ENCODE results near the gene SERPINB6.
A peak's percentile ranks its signal among the peaks of the same experiment; 100 is the strongest.

SERPINB6 gene

DNA sequence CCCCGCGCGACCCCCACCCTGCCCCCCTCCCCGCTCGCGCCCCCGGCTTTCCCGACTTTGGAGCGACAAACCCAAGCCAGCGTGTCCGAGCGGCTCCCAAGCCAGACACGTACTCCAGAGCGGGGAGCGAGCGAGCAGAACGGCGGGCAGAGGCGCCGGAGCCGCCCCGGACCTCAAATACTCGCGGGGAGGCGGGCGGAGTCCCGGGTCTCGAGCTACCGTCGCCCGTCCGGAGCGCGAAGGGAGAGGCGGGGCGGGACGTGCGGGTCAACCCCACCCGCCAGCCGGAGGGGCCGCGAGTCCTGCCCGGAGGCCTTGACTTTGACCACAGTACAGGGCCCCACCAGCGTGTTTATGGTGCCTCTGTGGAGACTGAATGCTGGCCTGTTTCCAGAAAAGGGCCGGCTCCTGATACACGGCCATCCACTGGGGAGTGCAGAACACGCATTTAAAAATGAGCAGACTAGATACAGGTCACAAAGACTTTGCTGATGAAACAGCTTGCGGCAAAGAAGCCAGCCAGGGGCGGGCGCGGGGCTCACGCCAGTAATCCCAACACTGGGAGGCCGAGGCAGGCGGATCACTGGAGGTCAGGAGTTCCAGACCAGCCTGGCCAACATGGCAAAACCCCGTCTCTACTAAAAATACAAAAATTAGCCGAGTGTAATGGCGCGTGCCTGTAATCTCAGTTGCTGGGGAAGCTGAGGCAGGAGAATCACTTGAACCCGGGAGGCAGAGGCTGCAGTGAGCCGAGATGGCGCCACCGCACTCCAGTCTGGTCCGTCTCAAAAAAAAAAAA is at the start of gene SERPINB6:
TSS of gene SERPINB6 (minus strand) at position 148 of the 799 bp plus-strand sequence. CDS start 12,235 bp downstream, outside the sequence.
- DNase-seq (ENCODE audit: low read depth), result peak; percentile 44
- no peak for TF ChIP-seq CTCF (IDR thresholded peaks at IDR 0.05; ENCODE audit: insufficient read depth, low read depth, low read length, missing control alignments)
- H3K4me3 ChIP-seq (ENCODE audit: low read length), result peak within 1 kb of the TSS; percentile 58

DNA sequence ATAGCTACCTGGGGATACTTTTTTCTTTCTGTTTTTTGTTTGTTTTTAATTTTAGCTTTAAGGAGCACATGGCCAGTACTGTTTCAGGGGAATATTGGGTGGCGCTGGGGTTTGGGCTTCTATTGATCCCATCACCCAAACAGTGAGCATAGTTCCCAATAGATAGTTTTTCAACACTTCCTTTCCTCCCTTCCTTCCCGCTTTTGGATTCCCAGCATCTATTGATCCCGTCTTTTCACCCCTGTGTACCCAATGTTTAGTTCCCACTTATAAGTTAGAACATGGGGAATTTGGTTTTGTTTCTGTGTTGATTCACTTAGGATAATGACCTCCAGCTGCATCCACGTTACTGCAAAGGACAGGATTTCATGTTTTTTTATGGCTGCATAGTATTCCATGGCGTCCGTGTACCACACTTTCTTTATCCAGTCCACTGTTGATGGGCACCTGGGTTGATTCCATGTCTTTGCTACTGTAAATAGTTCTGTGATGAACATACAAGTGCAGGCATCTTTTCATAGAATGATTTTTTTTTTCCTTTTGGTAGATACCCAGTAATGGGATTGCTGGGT is 48.5 kb upstream of the SERPINB6 start:
- no peak overlapping the region for H3K4me3 ChIP-seq (ENCODE audit: low read length)
- no peak for TF ChIP-seq CTCF (IDR thresholded peaks at IDR 0.05; ENCODE audit: insufficient read depth, low read depth, low read length, missing control alignments)
- no peak for DNase-seq (ENCODE audit: low read depth)

- DNase-seq (ENCODE audit: low read depth), result no peak
- H3K4me3 ChIP-seq (ENCODE audit: low read length), result no peak overlapping the region
- TF ChIP-seq CTCF (IDR thresholded peaks at IDR 0.05; ENCODE audit: insufficient read depth, low read depth, low read length, missing control alignments), result no peak
Measured at GRCh38 chr6:3019065-3019464, 47.7 kb upstream of the SERPINB6 start.

DNA sequence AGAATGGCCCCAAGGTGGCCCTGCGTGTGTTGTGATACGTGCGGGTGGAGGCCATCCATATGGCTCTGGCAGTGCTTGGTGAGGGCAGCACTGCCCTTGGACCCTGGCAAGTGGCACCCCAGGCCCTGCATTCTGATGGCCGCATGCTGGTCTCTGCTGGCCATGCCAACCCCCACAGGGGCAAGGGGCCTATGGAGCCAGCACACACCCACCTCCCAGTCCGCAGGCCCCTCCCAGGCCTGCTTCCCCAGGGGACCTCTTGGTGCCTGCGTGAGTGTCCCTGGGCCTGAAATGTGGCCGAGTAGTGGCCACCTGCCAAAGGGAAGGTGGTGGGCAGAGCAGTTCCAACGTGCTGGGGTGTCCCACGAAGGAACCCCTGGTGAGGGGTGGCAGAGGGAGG is 45.9 kb upstream of the SERPINB6 start:
- no peak for TF ChIP-seq CTCF (IDR thresholded peaks at IDR 0.05; ENCODE audit: insufficient read depth, low read depth, low read length, missing control alignments)
- no peak overlapping the region for H3K4me3 ChIP-seq (ENCODE audit: low read length)
- no peak for DNase-seq (ENCODE audit: low read depth)

DNA sequence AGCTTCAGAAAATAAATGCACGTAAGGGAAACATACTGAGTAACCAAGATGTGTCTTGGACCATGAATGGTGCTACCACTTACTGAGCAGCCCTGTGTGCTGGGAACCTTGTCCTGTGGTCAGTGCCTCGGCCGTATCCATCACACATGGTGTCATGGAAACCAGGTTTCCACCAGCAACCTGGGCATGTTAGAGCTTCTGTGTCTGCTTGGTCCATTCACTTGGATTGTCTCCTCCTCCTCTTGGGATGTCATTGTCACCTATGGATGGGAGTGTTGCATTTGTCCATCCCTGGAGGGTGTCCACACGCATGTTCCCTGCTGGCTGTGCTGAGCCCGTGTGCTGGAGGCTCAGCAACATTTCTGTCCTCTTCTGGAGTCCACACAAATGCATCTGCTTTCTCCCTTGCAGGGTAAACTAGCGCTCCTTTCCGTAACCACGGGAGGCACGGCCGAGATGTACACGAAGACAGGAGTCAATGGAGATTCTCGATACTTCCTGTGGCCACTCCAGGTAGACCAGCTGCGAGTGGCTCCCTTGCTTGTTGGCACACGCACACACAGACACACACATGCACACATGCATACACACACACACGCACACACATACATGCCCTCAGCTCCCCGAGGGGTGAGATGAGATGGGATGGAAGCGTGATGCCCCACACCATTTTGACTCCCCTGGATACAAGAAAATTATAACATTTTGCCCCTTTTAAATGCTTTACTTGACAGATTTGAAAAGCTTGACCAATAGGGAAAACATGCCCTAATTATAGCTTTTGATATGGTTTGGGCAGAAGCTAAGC is 45.3 kb upstream of the SERPINB6 start:
- no peak for DNase-seq (ENCODE audit: low read depth)
- H3K4me3 ChIP-seq (ENCODE audit: low read length), result no peak overlapping the region
- TF ChIP-seq CTCF (IDR thresholded peaks at IDR 0.05; ENCODE audit: insufficient read depth, low read depth, low read length, missing control alignments), result no peak

DNA sequence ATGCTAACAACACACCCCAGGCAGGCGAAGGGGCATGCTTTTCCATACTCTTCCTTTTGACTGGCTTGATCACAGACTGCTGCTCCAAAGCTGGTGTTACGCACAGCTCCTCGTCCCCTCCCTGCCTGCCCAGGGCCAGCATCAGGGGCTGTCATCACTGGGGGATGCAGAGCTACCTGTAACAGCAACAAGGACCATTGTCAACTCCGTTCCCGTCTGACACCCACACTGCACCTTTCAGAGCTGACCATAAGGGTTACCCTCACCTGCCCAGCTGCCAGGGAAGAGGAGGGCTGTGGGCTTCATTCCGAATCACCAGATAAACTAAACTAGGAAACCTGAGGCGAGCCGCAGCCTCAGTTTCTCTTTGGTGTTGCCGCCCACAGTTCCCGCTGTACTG is 43.8 kb upstream of the SERPINB6 start:
- DNase-seq (ENCODE audit: low read depth), result no peak
- no peak overlapping the region for H3K4me3 ChIP-seq (ENCODE audit: low read length)
- TF ChIP-seq CTCF (IDR thresholded peaks at IDR 0.05; ENCODE audit: insufficient read depth, low read depth, low read length, missing control alignments), result no peak

Data from epithelial cell of esophagus (primary cell).